Stimulated activated CD4-positive, alpha-beta T cell treated with anti-CD3 and anti-CD28 coated beads, Interleukin-1b, Interleukin-23, amount 100 ng/mL, for 24 hours (primary cell): ENCODE results near the gene LARP1.

Experiments
- DNase-seq, 4 experiments: peaks; one replicate each; pipeline ENCODE4 v3.0.0-alpha.2; 2020; ENCODE audit warnings: low read depth in 4 of 4, low spot score in 1 of 4

LARP1 gene

GRCh38 chr5:154788212-154788611 lies 33.0 kb downstream of the LARP1 start:
- no peak for DNase-seq

GRCh38 chr5:154791535-154791934 lies 36.4 kb downstream of the LARP1 start:
- DNase-seq = no peak

GRCh38 chr5:154793599-154794524 lies 38.7 kb downstream of the LARP1 start:
- DNase-seq = no peak

- DNase-seq = no peak
These were observed 39.5 kb downstream of the LARP1 start for GRCh38 chr5:154794525-154795234.

- no peak for DNase-seq
These were observed 40.0 kb downstream of the LARP1 start for GRCh38 chr5:154795235-154795596.

- no peak for DNase-seq
These were observed 42.6 kb downstream of the LARP1 start for GRCh38 chr5:154797762-154798161.

- no peak for DNase-seq
These were observed 45.4 kb downstream of the LARP1 start for GRCh38 chr5:154800582-154800981.

GRCh38 chr5:154801083-154801482 lies 45.9 kb downstream of the LARP1 start:
- no peak for DNase-seq

GRCh38 chr5:154802050-154802449 lies 46.9 kb downstream of the LARP1 start:
- DNase-seq = no peak

- DNase-seq = no peak
These were observed 51.0 kb downstream of the LARP1 start for GRCh38 chr5:154806176-154806575.

GRCh38 chr5:154811239-154811638 lies 56.1 kb downstream of the LARP1 start:
- no peak for DNase-seq

GRCh38 chr5:154811653-154812465 lies 56.7 kb downstream of the LARP1 start:
- peak; percentile 26 to 45 (median 38) for DNase-seq

- no peak for DNase-seq
These were observed 58.0 kb downstream of the LARP1 start for GRCh38 chr5:154813158-154813557.

- DNase-seq = no peak
These were observed 58.6 kb downstream of the LARP1 start for GRCh38 chr5:154813736-154814135.

GRCh38 chr5:154815025-154815424 lies 59.8 kb downstream of the LARP1 start:
- no peak for DNase-seq

GRCh38 chr5:154815684-154816247 lies 60.6 kb downstream of the LARP1 start:
- DNase-seq = no peak

- no peak for DNase-seq
These were observed 61.8 kb downstream of the LARP1 start for GRCh38 chr5:154816891-154817492.

- DNase-seq = no peak
These were observed 62.6 kb downstream of the LARP1 start for GRCh38 chr5:154817815-154818214.

GRCh38 chr5:154818471-154819116 lies 63.4 kb downstream of the LARP1 start:
- DNase-seq = no peak

GRCh38 chr5:154819546-154819945 lies 64.4 kb downstream of the LARP1 start:
- DNase-seq = no peak
